T1000 (cell line): ENCODE data around the gene DGCR2.
"Not testable (repeated sequence)": the region's sequence is repeated elsewhere in the genome, so short reads cannot be mapped to it uniquely, and the experiment has no call there.

Experiments used
- DNase-seq: peaks from one replicate; lab custom pipeline; 2025; ENCODE audit warnings: mixed read lengths; lab: John Stamatoyannopoulos, UW

The DGCR2 gene

GRCh38 chr22:19003508-19003907 is 118.7 kb downstream of the DGCR2 start:
- DNase-seq: no peak

GRCh38 chr22:19002684-19003038 is 119.6 kb downstream of the DGCR2 start:
- DNase-seq: no peak

GRCh38 chr22:19001204-19001603 is 121.0 kb downstream of the DGCR2 start:
- no peak for DNase-seq

- DNase-seq: not testable (repeated sequence)
Measured at GRCh38 chr22:19000106-19000505, 122.1 kb downstream of the DGCR2 start.

- DNase-seq: no peak
Measured at GRCh38 chr22:18999416-18999815, 122.8 kb downstream of the DGCR2 start.

GRCh38 chr22:18999008-18999407 is 123.2 kb downstream of the DGCR2 start:
- no peak for DNase-seq

- DNase-seq: no peak
Measured at GRCh38 chr22:18997925-18998315, 124.3 kb downstream of the DGCR2 start.

- DNase-seq: no peak
Measured at GRCh38 chr22:18997306-18997924, 124.8 kb downstream of the DGCR2 start.

GRCh38 chr22:18996376-18996900 is 125.8 kb downstream of the DGCR2 start:
- no peak for DNase-seq

GRCh38 chr22:18995327-18995711 is 126.9 kb downstream of the DGCR2 start:
- no peak for DNase-seq

- DNase-seq: no peak
Measured at GRCh38 chr22:18994701-18995326, 127.4 kb downstream of the DGCR2 start.

GRCh38 chr22:18994056-18994455 is 128.2 kb downstream of the DGCR2 start:
- no peak for DNase-seq

GRCh38 chr22:18992543-18993198 is 129.5 kb downstream of the DGCR2 start:
- DNase-seq: no peak

- DNase-seq: no peak
Measured at GRCh38 chr22:18991821-18992442, 130.3 kb downstream of the DGCR2 start.

GRCh38 chr22:18991138-18991432 is 131.1 kb downstream of the DGCR2 start:
- no peak for DNase-seq

GRCh38 chr22:18990355-18991137 is 131.7 kb downstream of the DGCR2 start:
- no peak for DNase-seq

- no peak for DNase-seq
Measured at GRCh38 chr22:18988958-18989357, 133.3 kb downstream of the DGCR2 start.

- DNase-seq: no peak
Measured at GRCh38 chr22:18987765-18988164, 134.4 kb downstream of the DGCR2 start.

GRCh38 chr22:18987114-18987513 is 135.1 kb downstream of the DGCR2 start:
- not testable (repeated sequence) for DNase-seq
